BLaER1 treated with 17β-estradiol and CSF1 and Interleukin-3, amounts not matched to agents 10 nM and 100 nM (cell line): ENCODE data around the gene PEPD.

Experiments
- H3K27ac ChIP-seq, 11 experiments: shearing (Covaris generic); formaldehyde crosslinking; 2 replicates each; pipeline ENCODE4 v1.8.1; 2022
- H3K27me3 ChIP-seq, 11 experiments: shearing (Covaris generic); formaldehyde crosslinking; 2 replicates each; pipeline ENCODE4 v1.8.1; 2022
- H3K36me3 ChIP-seq, 11 experiments: shearing (Covaris generic); formaldehyde crosslinking; 2 replicates each; pipeline ENCODE4 v1.8.1; 2022
- H3K4me1 ChIP-seq, 10 experiments: shearing (Covaris generic); formaldehyde crosslinking; 2 replicates each; pipeline ENCODE4 v1.8.1; 2022
- H3K4me2 ChIP-seq, 11 experiments: shearing (Covaris generic); formaldehyde crosslinking; 2 replicates each; pipeline ENCODE4 v1.8.1; 2022
- H3K4me3 ChIP-seq, 10 experiments: shearing (Covaris generic); formaldehyde crosslinking; 2 replicates each; pipeline ENCODE4 v1.8.1; 2022
- H3K9ac ChIP-seq, 11 experiments: shearing (Covaris generic); formaldehyde crosslinking; 2 replicates each; pipeline ENCODE4 v1.8.1; 2022
- H3K9me3 ChIP-seq, 11 experiments: shearing (Covaris generic); formaldehyde crosslinking; replicated peaks in 1 of 11; 2 replicates each; pipeline ENCODE4 v1.8.1; 2022
- H4K20me1 ChIP-seq, 11 experiments: shearing (Covaris generic); formaldehyde crosslinking; 2 replicates each; pipeline ENCODE4 v1.8.1; 2022
- Cebpa-rat ChIP-seq, 11 experiments: shearing (Covaris generic); IDR thresholded peaks; 2 replicates each; pipeline ENCODE4 v1.8.1; 2022

The PEPD gene

GRCh38 chr19:33417751-33418150 lies 103.8 kb downstream of the PEPD start:
- no peaks in the 10 kb centered on the region for H3K9me3 ChIP-seq
- no peak overlapping the region for H3K4me3 ChIP-seq
- no peak overlapping the region for H3K4me2 ChIP-seq
- H3K9ac ChIP-seq, result no peak overlapping the region
- no peaks in the 10 kb centered on the region for H3K27me3 ChIP-seq
- no peak overlapping the region for H3K27ac ChIP-seq
- peaks cover 0 to 62% (median 10%) of the 10 kb centered on the region in 11 experiments; a peak in 13 of 22 replicates for H4K20me1 ChIP-seq
- 0 out of 22 replicates have a peak, but pooled peaks cover 0 to 8% (median 0%) of the 10 kb centered on the region in 11 experiments for H3K36me3 ChIP-seq
- peaks cover 0 to 16% (median 7%) of the 10 kb centered on the region in 10 experiments; a peak in 10 of 20 replicates for H3K4me1 ChIP-seq
- TF ChIP-seq Cebpa-rat (IDR thresholded peaks at IDR 0.05), result no peak

GRCh38 chr19:33416307-33417215 lies 105.0 kb downstream of the PEPD start:
- H3K4me2 ChIP-seq, result peak overlapping the region in 9 of 11 experiments; percentile 44 to 63 (median 51); a peak in 15 of 22 replicates
- H3K4me1 ChIP-seq, result peaks cover 0 to 16% (median 7%) of the 10 kb centered on the region in 10 experiments; a peak in 10 of 20 replicates
- H3K4me3 ChIP-seq, result no peak overlapping the region
- H3K9me3 ChIP-seq, result no peaks in the 10 kb centered on the region
- H3K27me3 ChIP-seq, result no peaks in the 10 kb centered on the region
- peaks cover 0 to 10% (median 0%) of the 10 kb centered on the region in 11 experiments; a peak in 3 of 22 replicates for H3K36me3 ChIP-seq
- no peak overlapping the region for H3K9ac ChIP-seq
- peaks cover 0 to 67% (median 10%) of the 10 kb centered on the region in 11 experiments; a peak in 13 of 22 replicates for H4K20me1 ChIP-seq
- TF ChIP-seq Cebpa-rat (IDR thresholded peaks at IDR 0.05), result no peak
- H3K27ac ChIP-seq, result no peak overlapping the region

- H4K20me1 ChIP-seq, result peaks cover 0 to 77% (median 10%) of the 10 kb centered on the region in 11 experiments; a peak in 13 of 22 replicates
- peak overlapping the region in 2 of 11 experiments; percentile 18 to 29; a peak in 2 of 22 replicates for H3K4me2 ChIP-seq
- no peak for TF ChIP-seq Cebpa-rat (IDR thresholded peaks at IDR 0.05)
- 0 out of 22 replicates have a peak overlapping the region, but pooled peaks of 1 of the 11 experiments have one; percentile 2 for H3K9ac ChIP-seq
- H3K27ac ChIP-seq, result no peak overlapping the region
- no peaks in the 10 kb centered on the region for H3K9me3 ChIP-seq
- H3K36me3 ChIP-seq, result peaks cover 0 to 19% (median 0%) of the 10 kb centered on the region in 11 experiments; a peak in 6 of 22 replicates
- H3K4me3 ChIP-seq, result no peak overlapping the region
- H3K27me3 ChIP-seq, result no peaks in the 10 kb centered on the region
- H3K4me1 ChIP-seq, result peaks cover 0 to 16% (median 7%) of the 10 kb centered on the region in 10 experiments; a peak in 9 of 20 replicates
These were observed 106.7 kb downstream of the PEPD start for GRCh38 chr19:33414667-33415605.

GRCh38 chr19:33413868-33414666 lies 107.5 kb downstream of the PEPD start:
- H3K9ac ChIP-seq, result peak overlapping the region in 1 of 11 experiments; percentile 23; a peak in 1 of 22 replicates
- no peak for TF ChIP-seq Cebpa-rat (IDR thresholded peaks at IDR 0.05)
- peaks cover 0 to 75% (median 11%) of the 10 kb centered on the region in 11 experiments; a peak in 13 of 22 replicates for H4K20me1 ChIP-seq
- H3K9me3 ChIP-seq, result no peaks in the 10 kb centered on the region
- H3K4me2 ChIP-seq, result peak overlapping the region in 1 of 11 experiments; percentile 5; a peak in 1 of 22 replicates
- no peak overlapping the region for H3K27ac ChIP-seq
- H3K4me1 ChIP-seq, result peaks cover 0 to 16% (median 8%) of the 10 kb centered on the region in 10 experiments; a peak in 10 of 20 replicates
- no peaks in the 10 kb centered on the region for H3K27me3 ChIP-seq
- no peak overlapping the region for H3K4me3 ChIP-seq
- H3K36me3 ChIP-seq, result peaks cover 0 to 24% (median 0%) of the 10 kb centered on the region in 11 experiments; a peak in 6 of 22 replicates

GRCh38 chr19:33413426-33413725 lies 108.2 kb downstream of the PEPD start:
- peaks cover 0 to 68% (median 11%) of the 10 kb centered on the region in 11 experiments; a peak in 13 of 22 replicates for H4K20me1 ChIP-seq
- H3K27me3 ChIP-seq, result no peaks in the 10 kb centered on the region
- no peak for TF ChIP-seq Cebpa-rat (IDR thresholded peaks at IDR 0.05)
- H3K9ac ChIP-seq, result no peak overlapping the region
- peaks cover 0 to 18% (median 8%) of the 10 kb centered on the region in 10 experiments; a peak in 10 of 20 replicates for H3K4me1 ChIP-seq
- H3K4me3 ChIP-seq, result no peak overlapping the region
- H3K27ac ChIP-seq, result no peak overlapping the region
- H3K36me3 ChIP-seq, result peaks cover 0 to 24% (median 0%) of the 10 kb centered on the region in 11 experiments; a peak in 6 of 22 replicates
- H3K9me3 ChIP-seq, result no peaks in the 10 kb centered on the region
- H3K4me2 ChIP-seq, result no peak overlapping the region

- H3K4me1 ChIP-seq, result peaks cover under 1 to 23% (median 12%) of the 10 kb centered on the region in 10 experiments; a peak in 14 of 20 replicates
- no peaks in the 10 kb centered on the region for H3K9me3 ChIP-seq
- no peak overlapping the region for H3K9ac ChIP-seq
- H3K4me3 ChIP-seq, result no peak overlapping the region
- no peak overlapping the region for H3K27ac ChIP-seq
- H3K36me3 ChIP-seq, result peaks cover 0 to 24% (median 0%) of the 10 kb centered on the region in 11 experiments; a peak in 6 of 22 replicates
- H3K4me2 ChIP-seq, result no peak overlapping the region
- TF ChIP-seq Cebpa-rat (IDR thresholded peaks at IDR 0.05), result no peak
- peaks cover 0 to 62% (median 11%) of the 10 kb centered on the region in 11 experiments; a peak in 13 of 22 replicates for H4K20me1 ChIP-seq
- H3K27me3 ChIP-seq, result no peaks in the 10 kb centered on the region
These were observed 108.8 kb downstream of the PEPD start for GRCh38 chr19:33412601-33413425.

- Histone ChIP-seq H3K36me3 (peaks cover 0 to 24% (median 0%) of the 10 kb centered on the region in 11 experiments; a peak in 6 of 22 replicates), H3K9ac (no peak overlapping the region), H3K4me2 (no peak overlapping the region), H3K27me3 (no peaks in the 10 kb centered on the region), H3K4me3 (no peak overlapping the region), H3K9me3 (no peaks in the 10 kb centered on the region), H3K4me1 (peaks cover 12 to 33% (median 22%) of the 10 kb centered on the region in 10 experiments; a peak in 19 of 20 replicates), H4K20me1 (peaks cover 0 to 51% (median 6%) of the 10 kb centered on the region in 11 experiments; a peak in 11 of 22 replicates), H3K27ac (no peak overlapping the region)
- TF ChIP-seq Cebpa-rat (IDR thresholded peaks at IDR 0.05), result no peak
These were observed 109.9 kb downstream of the PEPD start for GRCh38 chr19:33411621-33412180.
